ENCODE measurements around the gene SLC35F3.

- peak; percentile 57 for TF ChIP-seq CTCF (IDR thresholded peaks at IDR 0.05; ENCODE audit: low read depth, low read length, poor library complexity, severe bottlenecking)
- TF ChIP-seq EZH2phosphoT487 (IDR thresholded peaks at IDR 0.05; ENCODE audit: borderline replicate concordance, low read length) = no peak
Measured at GRCh38 chr1:234065794-234066447, 161.4 kb downstream of the SLC35F3 start.
